Measurements from ENCODE around the gene MCM3AP.

GRCh38 chr21:46325073-46325912 lies 39.9 kb upstream of the MCM3AP start:
- TF ChIP-seq CSRNP3 (CRISPR knock-in tag; IDR thresholded peaks at IDR 0.05) (no peak), ZFP30 (CRISPR knock-in tag; IDR thresholded peaks at IDR 0.05) (no peak), ARNTL (CRISPR knock-in tag; IDR thresholded peaks at IDR 0.05; ENCODE audit: borderline replicate concordance, low read depth) (no peak), ISL1 (CRISPR knock-in tag; IDR thresholded peaks at IDR 0.05) (no peak), PATZ1 (CRISPR knock-in tag; IDR thresholded peaks at IDR 0.05; ENCODE audit: borderline replicate concordance) (no peak)
